Midbrain (tissue), 1 donor: Measurements from ENCODE around the gene FOXL3.

Experiments used
- DNase-seq: peaks from one replicate; lab custom pipeline; 2025; lab: John Stamatoyannopoulos, UW

Gene FOXL3

GRCh38 chr7:302054-302992 lies 12.4 kb downstream of the FOXL3 start:
- no peak for DNase-seq

GRCh38 chr7:303425-303824 lies 13.5 kb downstream of the FOXL3 start:
- DNase-seq = no peak

GRCh38 chr7:303884-304573 lies 14.1 kb downstream of the FOXL3 start:
- DNase-seq = no peak

GRCh38 chr7:304574-305409 lies 14.8 kb downstream of the FOXL3 start:
- DNase-seq = no peak

- no peak for DNase-seq
Measured at GRCh38 chr7:305410-306151, 15.6 kb downstream of the FOXL3 start.

- DNase-seq = no peak
Measured at GRCh38 chr7:307970-308369, 18.0 kb downstream of the FOXL3 start.

GRCh38 chr7:309586-310228 lies 19.7 kb downstream of the FOXL3 start:
- DNase-seq = no peak

GRCh38 chr7:311131-311680 lies 21.2 kb downstream of the FOXL3 start:
- DNase-seq = no peak

GRCh38 chr7:311796-312195 lies 21.8 kb downstream of the FOXL3 start:
- no peak for DNase-seq

GRCh38 chr7:312424-312823 lies 22.5 kb downstream of the FOXL3 start:
- no peak for DNase-seq

GRCh38 chr7:314853-315252 lies 24.9 kb downstream of the FOXL3 start:
- DNase-seq = no peak

- no peak for DNase-seq
Measured at GRCh38 chr7:315516-316265, 25.7 kb downstream of the FOXL3 start.

GRCh38 chr7:317643-318405 lies 27.9 kb downstream of the FOXL3 start:
- DNase-seq = no peak

GRCh38 chr7:318476-318875 lies 28.5 kb downstream of the FOXL3 start:
- DNase-seq = no peak

GRCh38 chr7:318878-319661 lies 29.1 kb downstream of the FOXL3 start:
- no peak for DNase-seq

- no peak for DNase-seq
Measured at GRCh38 chr7:320297-320696, 30.3 kb downstream of the FOXL3 start.

GRCh38 chr7:322111-322671 lies 32.2 kb downstream of the FOXL3 start:
- peak; percentile 44 for DNase-seq

- no peak for DNase-seq
Measured at GRCh38 chr7:322708-323111, 32.7 kb downstream of the FOXL3 start.
